Chondrocyte (in vitro differentiated cells): ENCODE data around the gene PFDN1. TPM values are rescaled to one million over a fixed set of nuclear protein-coding genes. Genes with fewer than 3 reads are reported as not detected.

Experiments used
- DNase-seq: peaks from one replicate; pipeline ENCODE4 v3.0.0; 2021; ENCODE audit warnings: mixed read lengths, low spot score
- H3K27ac Mint-ChIP-seq: one replicate; pipeline ENCODE4 v1.8.0; 2021; ENCODE audit warnings: mild to moderate bottlenecking, moderate library complexity, mixed read lengths; ENCODE audit not compliant: unreplicated experiment
- H3K27me3 Mint-ChIP-seq: 2 replicates; pipeline ENCODE4 v1.8.0; 2021; ENCODE audit warnings: low read depth, mixed read lengths
- H3K36me3 Mint-ChIP-seq: 2 replicates; pipeline ENCODE4 v1.8.0; 2021; ENCODE audit warnings: low read depth, mixed read lengths
- H3K4me1 Mint-ChIP-seq: 2 replicates; pipeline ENCODE4 v1.8.0; 2021; ENCODE audit warnings: low read depth, mild to moderate bottlenecking, mixed read lengths
- H3K4me3 Mint-ChIP-seq: one replicate; pipeline ENCODE4 v1.8.0; 2021; ENCODE audit warnings: mild to moderate bottlenecking, moderate library complexity, mixed read lengths; ENCODE audit not compliant: unreplicated experiment
- H3K9me3 Mint-ChIP-seq: 2 replicates; pipeline ENCODE4 v1.8.0; 2021; ENCODE audit warnings: low read depth, mixed read lengths
- CTCF ChIP-seq: fragments of 200-600 bp; sonication (generic); IDR thresholded peaks from 2 replicates; pipeline ENCODE4 v1.5.0; 2021; ENCODE audit warnings: antibody characterized with exemption, mild to moderate bottlenecking, moderate library complexity
- total RNA-seq: library from RNA; stranded (reverse); gene quantifications from 3 replicates; pipeline ENCODE4 v1.2.1, GENCODE V29; 2021

Gene PFDN1
- total RNA-seq, 1 donor from 2014 or later, result 44.5 TPM

GRCh38 chr5:140328036-140328764 is 25.3 kb upstream of the PFDN1 start:
- Mint-ChIP-seq H3K36me3 (peaks cover under 1% of the 10 kb centered on the region), H3K4me1 (peaks cover 43% of the 10 kb centered on the region), H3K27me3 (no peaks in the 10 kb centered on the region), H3K9me3 (no peaks in the 10 kb centered on the region), H3K4me3 (no peak overlapping the region), H3K27ac (no peak overlapping the region)
- no peak for DNase-seq
- no peak for TF ChIP-seq CTCF

GRCh38 chr5:140327589-140327988 is 24.7 kb upstream of the PFDN1 start:
- Mint-ChIP-seq H3K4me3 (no peak overlapping the region), H3K36me3 (no peaks in the 10 kb centered on the region), H3K4me1 (peaks cover 49% of the 10 kb centered on the region), H3K27me3 (no peaks in the 10 kb centered on the region), H3K9me3 (no peaks in the 10 kb centered on the region), H3K27ac (no peak overlapping the region)
- no peak for DNase-seq
- TF ChIP-seq CTCF, result no peak

- no peak for TF ChIP-seq CTCF
- Mint-ChIP-seq H3K27ac (no peak overlapping the region), H3K27me3 (no peaks in the 10 kb centered on the region), H3K4me1 (peaks cover 58% of the 10 kb centered on the region), H3K4me3 (no peak overlapping the region), H3K9me3 (no peaks in the 10 kb centered on the region), H3K36me3 (no peaks in the 10 kb centered on the region)
- DNase-seq, result no peak
Observed at GRCh38 chr5:140325486-140325885, 22.6 kb upstream of the PFDN1 start.

DNA sequence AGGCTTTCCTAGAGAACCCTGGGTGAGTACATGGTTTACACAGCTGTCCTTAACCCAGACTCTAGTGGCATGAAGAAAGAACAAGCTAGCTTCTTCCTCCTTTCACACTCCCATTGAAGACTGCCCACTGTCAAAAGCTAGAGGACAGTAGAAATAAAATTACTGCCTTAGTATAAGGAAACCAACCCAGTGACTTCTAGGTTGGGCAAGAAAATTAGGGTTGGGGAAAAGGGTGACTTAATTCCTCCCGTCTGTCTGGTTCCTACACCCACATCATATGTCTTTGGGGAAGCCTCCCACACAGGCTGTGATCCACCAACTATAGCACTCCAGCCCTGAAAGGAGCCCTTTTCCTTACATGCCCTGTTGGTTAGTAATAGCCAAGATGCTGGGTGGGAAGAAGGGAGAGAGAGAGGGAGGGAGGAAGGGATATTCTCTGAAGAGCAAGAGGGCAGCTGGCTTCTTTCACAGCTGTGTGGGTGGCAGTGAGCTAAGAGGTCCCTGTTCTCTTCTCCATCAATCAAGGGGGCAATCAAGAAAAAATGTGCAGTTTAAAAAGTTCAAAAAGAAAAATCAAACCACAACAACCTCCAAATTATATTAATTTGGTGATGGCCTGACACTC is 21.8 kb upstream of the PFDN1 start:
- no peak for TF ChIP-seq CTCF

DNA sequence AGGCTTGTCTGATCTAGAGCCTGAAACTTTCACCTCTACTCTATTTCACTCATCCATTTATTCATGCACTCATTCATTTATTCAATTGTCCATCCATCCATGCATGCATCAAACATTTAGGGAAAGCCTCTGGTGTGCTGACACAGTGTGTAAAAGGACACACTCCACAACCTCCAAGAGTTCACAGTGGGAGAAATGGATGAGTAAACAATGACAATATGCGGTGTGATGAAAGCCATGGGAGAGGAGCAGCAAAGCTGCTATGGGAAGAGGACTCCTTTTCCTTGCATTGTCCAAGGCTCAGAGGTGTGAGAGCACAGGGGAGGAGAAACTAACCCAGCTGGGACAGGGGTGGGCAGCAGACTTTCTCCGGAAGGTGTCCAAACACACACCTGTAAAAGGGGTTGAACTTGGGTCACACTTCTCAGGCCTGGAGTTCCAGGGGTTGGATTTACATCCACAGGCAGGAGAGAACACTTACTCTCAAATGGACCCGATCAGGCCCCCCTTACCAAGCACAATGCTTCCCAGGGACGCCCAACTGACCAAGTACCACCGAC is 21.2 kb upstream of the PFDN1 start:
- no peaks in the 10 kb centered on the region for H3K27me3 Mint-ChIP-seq
- H3K4me1 Mint-ChIP-seq, result peaks cover 52% of the 10 kb centered on the region
- no peak overlapping the region for H3K27ac Mint-ChIP-seq
- no peak for DNase-seq
- no peak overlapping the region for H3K4me3 Mint-ChIP-seq
- no peaks in the 10 kb centered on the region for H3K9me3 Mint-ChIP-seq
- H3K36me3 Mint-ChIP-seq, result no peaks in the 10 kb centered on the region
- no peak for TF ChIP-seq CTCF

More for the DNA sequence above, 21.8 kb upstream of the PFDN1 start:
- DNase-seq, result no peak
- no peak overlapping the region for H3K4me3 Mint-ChIP-seq
- H3K27ac Mint-ChIP-seq, result no peak overlapping the region
- H3K9me3 Mint-ChIP-seq, result no peaks in the 10 kb centered on the region
- no peaks in the 10 kb centered on the region for H3K36me3 Mint-ChIP-seq
- H3K27me3 Mint-ChIP-seq, result no peaks in the 10 kb centered on the region
- H3K4me1 Mint-ChIP-seq, result peaks cover 56% of the 10 kb centered on the region
